GM18508 (cell line): ENCODE results near the gene DARS2.
"Not testable (repeated sequence)": the region's sequence is repeated elsewhere in the genome, so short reads cannot be mapped to it uniquely, and the experiment has no call there.

Experiments used
- ATAC-seq: cut with Tn5 transposase; IDR thresholded peaks from one replicate; pipeline ENCODE4 v1.9.1; 2021; ENCODE audit warnings: moderate number of reproducible peaks; ENCODE audit not compliant: insufficient read depth, unreplicated experiment

Gene DARS2

GRCh38 chr1:173881117-173881516 lies 56.6 kb downstream of the DARS2 start:
- not testable (repeated sequence) for ATAC-seq

- ATAC-seq = no peak
Measured at GRCh38 chr1:173884701-173885100, 60.2 kb downstream of the DARS2 start.

GRCh38 chr1:173886746-173887611 lies 62.5 kb downstream of the DARS2 start:
- no peak for ATAC-seq

GRCh38 chr1:173887627-173888026 lies 63.2 kb downstream of the DARS2 start:
- no peak for ATAC-seq

- ATAC-seq = no peak
Measured at GRCh38 chr1:173888749-173889148, 64.3 kb downstream of the DARS2 start.

GRCh38 chr1:173889885-173890284 lies 65.4 kb downstream of the DARS2 start:
- no peak for ATAC-seq

GRCh38 chr1:173893611-173894010 lies 69.1 kb downstream of the DARS2 start:
- no peak for ATAC-seq

- no peak for ATAC-seq
Measured at GRCh38 chr1:173894189-173894588, 69.7 kb downstream of the DARS2 start.

- ATAC-seq = no peak
Measured at GRCh38 chr1:173900427-173900826, 76.0 kb downstream of the DARS2 start.

- ATAC-seq = no peak
Measured at GRCh38 chr1:173900992-173901391, 76.5 kb downstream of the DARS2 start.

GRCh38 chr1:173903827-173904531 lies 79.5 kb downstream of the DARS2 start:
- no peak for ATAC-seq
